ENCODE results near the gene CYP46A1.

DNA sequence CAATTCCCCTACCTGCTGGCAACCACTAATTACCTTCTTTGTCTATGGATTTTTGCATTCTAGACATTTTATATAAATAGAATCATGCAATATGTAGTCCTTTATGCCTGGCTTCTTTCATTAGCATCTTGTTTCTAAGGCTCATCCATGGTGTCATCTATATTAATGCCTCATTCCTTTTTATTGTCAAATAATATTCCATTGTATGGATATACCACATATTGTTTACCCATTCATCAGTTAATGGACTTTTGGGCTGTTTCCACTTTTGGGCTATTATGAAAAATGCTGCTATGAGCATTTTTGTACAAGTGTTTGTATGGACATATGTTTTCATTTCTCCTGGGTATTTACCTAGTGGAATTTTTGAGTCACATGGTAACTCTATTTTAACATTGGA is 18.0 kb downstream of the CYP46A1 start:
- TF ChIP-seq, protein P1, sequence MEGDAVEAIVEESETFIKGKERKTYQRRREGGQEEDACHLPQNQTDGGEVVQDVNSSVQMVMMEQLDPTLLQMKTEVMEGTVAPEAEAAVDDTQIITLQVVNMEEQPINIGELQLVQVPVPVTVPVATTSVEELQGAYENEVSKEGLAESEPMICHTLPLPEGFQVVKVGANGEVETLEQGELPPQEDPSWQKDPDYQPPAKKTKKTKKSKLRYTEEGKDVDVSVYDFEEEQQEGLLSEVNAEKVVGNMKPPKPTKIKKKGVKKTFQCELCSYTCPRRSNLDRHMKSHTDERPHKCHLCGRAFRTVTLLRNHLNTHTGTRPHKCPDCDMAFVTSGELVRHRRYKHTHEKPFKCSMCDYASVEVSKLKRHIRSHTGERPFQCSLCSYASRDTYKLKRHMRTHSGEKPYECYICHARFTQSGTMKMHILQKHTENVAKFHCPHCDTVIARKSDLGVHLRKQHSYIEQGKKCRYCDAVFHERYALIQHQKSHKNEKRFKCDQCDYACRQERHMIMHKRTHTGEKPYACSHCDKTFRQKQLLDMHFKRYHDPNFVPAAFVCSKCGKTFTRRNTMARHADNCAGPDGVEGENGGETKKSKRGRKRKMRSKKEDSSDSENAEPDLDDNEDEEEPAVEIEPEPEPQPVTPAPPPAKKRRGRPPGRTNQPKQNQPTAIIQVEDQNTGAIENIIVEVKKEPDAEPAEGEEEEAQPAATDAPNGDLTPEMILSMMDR (IDR thresholded peaks at IDR 0.05; ENCODE audit: insufficient read depth, low read length) = no peak
- TF ChIP-seq, protein P2, sequence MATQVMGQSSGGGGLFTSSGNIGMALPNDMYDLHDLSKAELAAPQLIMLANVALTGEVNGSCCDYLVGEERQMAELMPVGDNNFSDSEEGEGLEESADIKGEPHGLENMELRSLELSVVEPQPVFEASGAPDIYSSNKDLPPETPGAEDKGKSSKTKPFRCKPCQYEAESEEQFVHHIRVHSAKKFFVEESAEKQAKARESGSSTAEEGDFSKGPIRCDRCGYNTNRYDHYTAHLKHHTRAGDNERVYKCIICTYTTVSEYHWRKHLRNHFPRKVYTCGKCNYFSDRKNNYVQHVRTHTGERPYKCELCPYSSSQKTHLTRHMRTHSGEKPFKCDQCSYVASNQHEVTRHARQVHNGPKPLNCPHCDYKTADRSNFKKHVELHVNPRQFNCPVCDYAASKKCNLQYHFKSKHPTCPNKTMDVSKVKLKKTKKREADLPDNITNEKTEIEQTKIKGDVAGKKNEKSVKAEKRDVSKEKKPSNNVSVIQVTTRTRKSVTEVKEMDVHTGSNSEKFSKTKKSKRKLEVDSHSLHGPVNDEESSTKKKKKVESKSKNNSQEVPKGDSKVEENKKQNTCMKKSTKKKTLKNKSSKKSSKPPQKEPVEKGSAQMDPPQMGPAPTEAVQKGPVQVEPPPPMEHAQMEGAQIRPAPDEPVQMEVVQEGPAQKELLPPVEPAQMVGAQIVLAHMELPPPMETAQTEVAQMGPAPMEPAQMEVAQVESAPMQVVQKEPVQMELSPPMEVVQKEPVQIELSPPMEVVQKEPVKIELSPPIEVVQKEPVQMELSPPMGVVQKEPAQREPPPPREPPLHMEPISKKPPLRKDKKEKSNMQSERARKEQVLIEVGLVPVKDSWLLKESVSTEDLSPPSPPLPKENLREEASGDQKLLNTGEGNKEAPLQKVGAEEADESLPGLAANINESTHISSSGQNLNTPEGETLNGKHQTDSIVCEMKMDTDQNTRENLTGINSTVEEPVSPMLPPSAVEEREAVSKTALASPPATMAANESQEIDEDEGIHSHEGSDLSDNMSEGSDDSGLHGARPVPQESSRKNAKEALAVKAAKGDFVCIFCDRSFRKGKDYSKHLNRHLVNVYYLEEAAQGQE (IDR thresholded peaks at IDR 0.05; ENCODE audit: insufficient replicate concordance, low read depth) = no peak
- TF ChIP-seq POLR2AphosphoS5 (IDR thresholded peaks at IDR 0.05; ENCODE audit: low read depth) (no peak), GABPA (IDR thresholded peaks at IDR 0.05; ENCODE audit: low read depth) (no peak)
